Coronary artery (tissue), 2 donors: ENCODE measurements around the gene AARSD1.
A peak's percentile ranks its signal among the peaks of the same experiment; 100 is the strongest.

ENCODE experiments used
- DNase-seq: peaks from one replicate; pipeline ENCODE4 v3.0.0-alpha.2; 2017; ENCODE audit warnings: low spot score
- H3K27ac ChIP-seq, 2 donors: fragments of 200-600 bp; sonication (generic); one replicate each; pipeline ENCODE4 v1.5.1; 2016 to 2019
- H3K4me3 ChIP-seq: fragments of 200-600 bp; sonication (generic); 2 replicates; pipeline ENCODE4 v1.5.1; 2016; ENCODE audit warnings: mild to moderate bottlenecking, moderate library complexity
- TF ChIP-seq, protein P1 (sequence below): fragments of 200-600 bp; sonication (generic); IDR thresholded peaks from one replicate; pipeline ENCODE4 v1.5.1; 2019; ENCODE audit warnings: antibody characterized with exemption

The AARSD1 gene

DNA sequence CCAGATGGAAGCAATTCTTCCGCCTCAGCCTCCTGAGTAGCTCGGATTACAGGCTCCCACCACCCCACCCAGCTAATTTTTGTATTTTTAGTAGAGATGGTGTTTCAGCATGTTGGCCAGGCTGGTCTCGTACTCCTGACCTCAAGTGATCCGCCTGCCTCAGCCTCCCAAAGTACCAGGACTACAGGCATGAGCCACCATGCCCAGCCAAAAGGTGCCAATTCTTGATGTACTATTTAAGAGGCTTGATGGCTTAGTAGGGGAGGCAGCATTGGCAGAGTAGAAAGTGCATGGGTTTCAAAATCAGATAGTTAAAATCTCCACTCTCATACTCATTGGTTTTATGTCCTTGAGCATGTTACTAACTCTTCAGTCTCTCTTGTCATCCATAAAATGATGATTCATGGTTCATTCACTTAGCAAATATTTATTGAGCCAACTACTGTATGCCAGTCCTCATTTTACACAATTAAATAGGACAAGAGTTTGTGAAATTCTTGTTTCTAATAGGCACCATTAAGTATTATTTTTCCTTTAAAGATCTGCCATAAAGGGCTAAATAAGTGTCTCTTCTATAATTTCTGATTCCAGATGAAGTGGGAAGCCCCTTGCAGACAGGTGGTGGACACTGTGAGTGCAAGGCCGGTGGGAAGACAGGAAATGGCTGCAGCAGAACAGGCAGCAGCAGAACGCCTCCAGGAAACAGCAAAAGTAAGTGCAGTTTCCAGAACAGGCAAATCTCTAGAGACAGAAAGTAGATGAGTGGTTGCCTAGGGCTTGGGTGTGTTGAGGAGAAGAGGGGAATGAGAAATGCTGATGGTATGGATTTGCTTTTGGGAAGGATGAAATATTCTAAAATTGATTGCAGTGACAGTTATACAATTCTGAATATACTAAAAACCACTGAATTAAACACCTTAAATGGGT is 25.7 kb upstream of the AARSD1 start:
- no peak overlapping the region for H3K4me3 ChIP-seq
- no peak for DNase-seq
- TF ChIP-seq, protein P1, sequence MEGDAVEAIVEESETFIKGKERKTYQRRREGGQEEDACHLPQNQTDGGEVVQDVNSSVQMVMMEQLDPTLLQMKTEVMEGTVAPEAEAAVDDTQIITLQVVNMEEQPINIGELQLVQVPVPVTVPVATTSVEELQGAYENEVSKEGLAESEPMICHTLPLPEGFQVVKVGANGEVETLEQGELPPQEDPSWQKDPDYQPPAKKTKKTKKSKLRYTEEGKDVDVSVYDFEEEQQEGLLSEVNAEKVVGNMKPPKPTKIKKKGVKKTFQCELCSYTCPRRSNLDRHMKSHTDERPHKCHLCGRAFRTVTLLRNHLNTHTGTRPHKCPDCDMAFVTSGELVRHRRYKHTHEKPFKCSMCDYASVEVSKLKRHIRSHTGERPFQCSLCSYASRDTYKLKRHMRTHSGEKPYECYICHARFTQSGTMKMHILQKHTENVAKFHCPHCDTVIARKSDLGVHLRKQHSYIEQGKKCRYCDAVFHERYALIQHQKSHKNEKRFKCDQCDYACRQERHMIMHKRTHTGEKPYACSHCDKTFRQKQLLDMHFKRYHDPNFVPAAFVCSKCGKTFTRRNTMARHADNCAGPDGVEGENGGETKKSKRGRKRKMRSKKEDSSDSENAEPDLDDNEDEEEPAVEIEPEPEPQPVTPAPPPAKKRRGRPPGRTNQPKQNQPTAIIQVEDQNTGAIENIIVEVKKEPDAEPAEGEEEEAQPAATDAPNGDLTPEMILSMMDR: no peak
- no peak overlapping the region for H3K27ac ChIP-seq

DNA sequence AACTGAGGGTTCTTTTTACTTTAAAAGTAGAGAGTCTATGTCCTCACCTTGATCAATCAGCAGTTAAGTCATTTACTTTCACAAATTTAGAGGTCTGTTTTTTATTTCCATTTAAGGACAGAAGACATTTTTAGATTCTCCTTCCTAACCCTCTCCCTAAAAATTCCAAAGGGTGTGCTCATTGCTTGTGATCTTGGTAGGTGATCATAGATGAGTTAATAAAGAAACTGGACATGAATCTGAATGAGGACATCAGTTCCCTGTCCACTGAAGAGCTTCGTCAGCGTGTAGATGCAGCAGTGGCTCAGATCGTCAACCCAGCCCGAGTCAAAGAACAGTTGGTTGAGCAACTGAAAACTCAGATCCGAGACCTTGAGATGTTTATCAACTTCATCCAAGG is 24.9 kb upstream of the AARSD1 start:
- no peak overlapping the region for H3K27ac ChIP-seq
- no peak for DNase-seq
- H3K4me3 ChIP-seq: no peak overlapping the region
- TF ChIP-seq, protein P1: no peak

DNA sequence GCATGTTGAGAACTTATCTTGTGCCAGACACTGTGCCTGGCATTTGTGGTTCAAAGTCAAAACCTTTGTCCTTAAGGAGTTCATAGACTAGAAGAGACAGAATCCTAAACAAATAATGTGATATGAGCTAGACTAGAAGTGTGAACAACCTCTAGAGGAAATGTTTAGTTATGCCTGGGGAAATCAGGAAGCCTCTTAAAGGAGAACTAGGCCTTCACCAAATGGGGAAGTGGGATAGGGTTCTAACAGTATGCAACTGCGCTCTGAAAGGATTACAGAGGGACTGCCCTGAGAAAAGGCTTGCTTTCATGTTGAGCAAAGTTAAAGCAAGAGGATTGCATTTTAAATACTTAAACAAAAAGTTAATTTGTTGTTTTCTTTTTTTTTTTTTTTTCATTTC is 21.0 kb upstream of the AARSD1 start:
- Histone ChIP-seq H3K4me3 (no peak overlapping the region), H3K27ac (peak overlapping the region in 1 of 2 donors; percentile 26)
- DNase-seq: no peak
- TF ChIP-seq, protein P1: no peak

DNA sequence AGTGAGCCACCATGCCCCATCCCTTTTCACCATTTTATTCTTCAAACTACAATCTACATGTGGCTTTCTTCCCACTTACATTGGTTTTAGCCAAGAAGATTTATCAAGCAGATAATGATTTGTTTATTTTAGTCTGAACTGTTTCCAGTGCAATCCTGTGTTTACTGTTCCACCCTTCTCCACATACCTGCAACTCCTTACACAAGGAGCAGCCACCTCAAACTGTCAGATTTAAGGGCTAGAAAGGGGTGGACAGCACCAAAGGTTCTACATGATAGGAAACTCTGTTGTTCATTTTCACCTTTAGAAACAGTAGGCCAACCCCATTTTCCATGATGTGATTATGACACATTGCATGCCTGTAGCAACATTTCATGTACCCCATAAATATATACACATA is 18.0 kb upstream of the AARSD1 start:
- DNase-seq: no peak
- Histone ChIP-seq H3K4me3 (no peak overlapping the region), H3K27ac (no peak overlapping the region)
- TF ChIP-seq, protein P1: no peak

DNA sequence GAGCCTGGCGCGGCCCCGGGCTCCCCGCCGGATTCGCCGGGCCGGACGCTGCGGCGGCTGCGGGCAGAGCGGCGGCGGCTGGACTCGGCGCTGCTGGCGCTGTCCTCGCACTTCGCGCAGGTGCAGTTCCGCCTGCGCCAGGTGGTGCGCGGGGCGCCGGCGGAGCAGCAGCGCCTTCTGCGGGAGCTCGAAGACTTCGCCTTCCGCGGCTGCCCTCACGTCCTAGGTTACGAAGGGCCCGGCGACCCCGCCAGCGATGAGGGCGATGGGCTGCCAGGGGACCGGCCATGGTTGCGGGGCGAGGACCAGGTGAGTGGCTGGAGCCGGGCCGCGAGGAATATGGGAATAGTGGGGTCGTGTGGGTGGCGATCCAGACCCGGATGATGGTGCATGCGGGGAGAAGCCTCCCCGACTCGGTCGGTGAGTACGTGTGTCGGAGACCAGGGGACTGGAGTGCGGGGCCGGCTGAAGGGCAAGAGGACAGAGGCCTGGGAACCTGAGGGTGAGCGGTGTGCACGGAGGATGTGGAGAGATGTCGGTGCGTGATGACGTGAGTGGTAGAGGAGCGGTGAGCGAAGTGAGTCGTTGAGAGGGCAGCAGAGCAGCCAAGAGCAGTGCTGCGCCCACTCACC is 16.6 kb upstream of the AARSD1 start:
- TF ChIP-seq, protein P1: no peak
- peak overlapping the region; percentile 43 to 86 for H3K27ac ChIP-seq
- no peak for DNase-seq
- peak overlapping the region; percentile 100 for H3K4me3 ChIP-seq

DNA sequence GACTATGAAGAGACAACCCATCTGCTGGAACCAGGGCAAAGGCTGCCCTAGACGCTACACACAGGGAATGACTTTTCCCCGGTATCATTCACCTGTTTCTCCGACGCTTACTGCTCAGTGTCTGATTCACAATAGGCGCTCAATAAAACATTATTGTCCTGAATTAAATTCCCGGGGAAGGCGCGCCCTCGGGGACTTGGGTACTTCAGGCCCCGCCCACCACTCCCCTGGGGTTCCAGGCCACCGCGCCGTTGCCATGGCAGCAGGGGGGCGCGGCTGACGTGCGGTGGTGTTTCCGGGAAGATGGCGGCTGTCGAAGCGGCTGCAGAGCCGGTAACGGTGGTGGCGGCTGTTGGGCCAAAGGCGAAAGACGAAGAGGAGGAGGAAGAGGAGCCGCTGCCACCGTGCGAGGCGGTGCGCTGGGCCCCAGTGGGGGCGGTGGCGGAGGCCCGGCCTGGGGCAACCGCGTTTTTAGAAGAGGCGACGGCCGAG is 16.1 kb upstream of the AARSD1 start, which contains the start of gene RUNDC1:
RUNDC1 (plus strand) TSS at position 292 of the 492 bp plus-strand sequence; CDS start at position 304, 12 bp downstream.
- Histone ChIP-seq H3K4me3 (peak within 1 kb of the TSS; percentile 100), H3K27ac (peak within 1 kb of the TSS; percentile 43 to 86)
- peak; percentile 92 for DNase-seq
- TF ChIP-seq, protein P1: no peak
